Gastrocnemius medialis (tissue), 4 donors: ENCODE data around the gene BEND7. TPM values are rescaled to one million over a fixed set of nuclear protein-coding genes. Genes with fewer than 3 reads are reported as not detected.

Experiments used
- ATAC-seq, 2 donors: fragments of 150-250 bp; one replicate each; pipeline ENCODE4 v1.9.1; 2016
- DNase-seq, 2 donors: peaks; one replicate each; pipeline ENCODE4 v3.0.0-alpha.2; 2019
- H3K27ac ChIP-seq, 4 donors: fragments of 200-600 bp; sonication (generic); 1 replicate in 1 of 4; 2 replicates in 3 of 4; pipeline ENCODE4 v1.5.1; 2016 to 2018; ENCODE audit warnings: mild to moderate bottlenecking in 2 of 4, moderate library complexity in 1 of 4
- H3K27me3 ChIP-seq, 3 donors: fragments of 200-600 bp; sonication (generic) in 2 of 3; 1 replicate in 1 of 3; 2 replicates in 2 of 3; pipeline versions ENCODE4 v1.5.1 to v1.6.0; 2016 to 2019; ENCODE audit warnings: mild to moderate bottlenecking in 1 of 3, moderate library complexity in 1 of 3
- H3K36me3 ChIP-seq, 2 donors: fragments of 200-600 bp; sonication (generic) in 1 of 2; one replicate each; pipeline ENCODE4 v1.5.1; 2017 to 2018
- H3K4me1 ChIP-seq, 2 donors: fragments of 200-600 bp; sonication (generic) in 1 of 2; one replicate each; pipeline ENCODE4 v1.5.1; 2016 to 2017; ENCODE audit warnings: mild to moderate bottlenecking in 2 of 2
- H3K4me3 ChIP-seq, 4 donors: fragments of 200-600 bp; sonication (generic) in 3 of 4; 1 replicate in 1 of 4; 2 replicates in 3 of 4; pipeline ENCODE4 v1.5.1; 2016 to 2019; ENCODE audit warnings: mild to moderate bottlenecking in 2 of 4
- H3K9me3 ChIP-seq, 3 donors: fragments of 200-600 bp; sonication (generic) in 2 of 3; 1 replicate in 1 of 3; 2 replicates in 2 of 3; pipeline ENCODE4 v1.5.1; 2016 to 2019
- POLR2A ChIP-seq, 2 donors: fragments of 450-650 bp; IDR thresholded peaks; one replicate each; pipeline ENCODE4 v1.6.1; 2017; ENCODE audit warnings: antibody characterized with exemption in 2 of 2, mild to moderate bottlenecking in 2 of 2, moderate library complexity in 2 of 2
- in situ Hi-C, 4 donors: fragments of 200-750 bp; cut with MboI; loops; one replicate each; pipeline versions ENCODE4 v1.15.0 to v1.8.0; 2017; ENCODE audit warnings: low sequenced_read_pairs in 4 of 4
- intact Hi-C: fragments of 100-400 bp; cut with DNase I; formaldehyde crosslinking; loops from one replicate; pipeline ENCODE4 v1.15.1; 2023; ENCODE audit warnings: low total_unique reads
- total RNA-seq, 4 donors: library from RNA; depleted of rRNA; stranded (reverse); fragments of >200 nt; gene quantifications; one replicate each; pipeline versions ENCODE4 v1.1.0 to v1.2.3, GENCODE V29; 2016
- TF ChIP-seq, protein P1 (sequence below), 5 experiments: fragments of 450-650 bp in 3 of 5; fragments of 200-600 bp in 2 of 5; sonication (generic) in 2 of 5; IDR thresholded peaks in 4 of 5; conservative IDR thresholded peaks in 1 of 5; 1 replicate in 4 of 5; 2 replicates in 1 of 5; pipeline ENCODE4 v1.5.1; 2016 to 2019; ENCODE audit warnings: antibody characterized with exemption in 5 of 5, mild to moderate bottlenecking in 3 of 5, moderate library complexity in 3 of 5

BEND7 gene
- total RNA-seq, 4 donors from 2014 or later: 23.6 to 35.5 (median 26.1) TPM

DNA sequence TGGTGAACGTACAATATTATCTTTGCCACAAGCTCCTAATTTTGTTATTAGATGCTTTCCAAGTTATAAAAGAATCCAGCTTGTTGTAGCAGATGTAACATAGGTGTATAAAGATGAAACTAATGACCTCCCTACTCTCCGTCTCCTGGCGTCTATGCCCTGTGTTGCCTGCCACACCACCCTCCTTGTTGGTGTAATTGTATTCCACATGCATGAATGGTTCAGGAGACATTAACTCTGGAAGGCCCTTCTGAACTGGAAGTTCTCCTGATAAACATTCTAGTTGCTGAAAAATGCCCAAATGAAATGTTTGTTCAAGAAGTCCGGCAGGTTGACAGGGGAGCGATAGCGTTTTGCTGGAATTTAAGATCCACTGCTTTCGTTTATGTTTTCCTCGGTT, 126.8 kb downstream of the BEND7 start:
- DNase-seq: no peak
- TF ChIP-seq, protein P1, sequence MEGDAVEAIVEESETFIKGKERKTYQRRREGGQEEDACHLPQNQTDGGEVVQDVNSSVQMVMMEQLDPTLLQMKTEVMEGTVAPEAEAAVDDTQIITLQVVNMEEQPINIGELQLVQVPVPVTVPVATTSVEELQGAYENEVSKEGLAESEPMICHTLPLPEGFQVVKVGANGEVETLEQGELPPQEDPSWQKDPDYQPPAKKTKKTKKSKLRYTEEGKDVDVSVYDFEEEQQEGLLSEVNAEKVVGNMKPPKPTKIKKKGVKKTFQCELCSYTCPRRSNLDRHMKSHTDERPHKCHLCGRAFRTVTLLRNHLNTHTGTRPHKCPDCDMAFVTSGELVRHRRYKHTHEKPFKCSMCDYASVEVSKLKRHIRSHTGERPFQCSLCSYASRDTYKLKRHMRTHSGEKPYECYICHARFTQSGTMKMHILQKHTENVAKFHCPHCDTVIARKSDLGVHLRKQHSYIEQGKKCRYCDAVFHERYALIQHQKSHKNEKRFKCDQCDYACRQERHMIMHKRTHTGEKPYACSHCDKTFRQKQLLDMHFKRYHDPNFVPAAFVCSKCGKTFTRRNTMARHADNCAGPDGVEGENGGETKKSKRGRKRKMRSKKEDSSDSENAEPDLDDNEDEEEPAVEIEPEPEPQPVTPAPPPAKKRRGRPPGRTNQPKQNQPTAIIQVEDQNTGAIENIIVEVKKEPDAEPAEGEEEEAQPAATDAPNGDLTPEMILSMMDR (IDR thresholded peaks at IDR 0.05 in 4 of 5, conservative IDR thresholded peaks at IDR 0.05 in 1 of 5): no peak
- TF ChIP-seq POLR2A (IDR thresholded peaks at IDR 0.05): no peak
- in situ Hi-C loops (no loop called here), intact Hi-C loops (no loop called here)
- no peak for ATAC-seq
- no peaks in the 10 kb centered on the region for H3K9me3 ChIP-seq
- H3K27ac ChIP-seq: no peak overlapping the region
- no peaks in the 10 kb centered on the region for H3K36me3 ChIP-seq
- peaks cover 0 to 3% (median 0%) of the 10 kb centered on the region in 3 donors for H3K27me3 ChIP-seq
- no peaks in the 10 kb centered on the region for H3K4me1 ChIP-seq
- no peak overlapping the region for H3K4me3 ChIP-seq

DNA sequence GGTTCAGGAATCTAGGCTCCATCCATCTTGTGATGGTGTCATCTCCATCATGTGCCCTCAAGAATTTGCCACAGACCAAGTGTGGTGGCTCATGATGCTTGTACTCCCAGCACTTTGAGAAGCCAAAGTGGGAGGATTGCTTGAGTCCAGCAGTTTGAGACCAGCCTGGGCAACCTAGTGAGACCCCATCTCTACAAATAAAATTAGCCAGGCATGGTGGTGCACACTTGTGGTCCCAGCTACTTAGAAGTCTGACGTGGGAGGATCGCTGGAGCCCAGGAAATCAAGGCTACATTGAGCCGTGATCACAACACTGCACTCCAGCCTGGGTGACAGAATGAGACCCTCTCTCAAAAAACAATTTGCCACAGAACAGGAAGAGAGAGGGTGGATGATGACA, 127.7 kb downstream of the BEND7 start:
- intact Hi-C loops: no loop called here

DNA sequence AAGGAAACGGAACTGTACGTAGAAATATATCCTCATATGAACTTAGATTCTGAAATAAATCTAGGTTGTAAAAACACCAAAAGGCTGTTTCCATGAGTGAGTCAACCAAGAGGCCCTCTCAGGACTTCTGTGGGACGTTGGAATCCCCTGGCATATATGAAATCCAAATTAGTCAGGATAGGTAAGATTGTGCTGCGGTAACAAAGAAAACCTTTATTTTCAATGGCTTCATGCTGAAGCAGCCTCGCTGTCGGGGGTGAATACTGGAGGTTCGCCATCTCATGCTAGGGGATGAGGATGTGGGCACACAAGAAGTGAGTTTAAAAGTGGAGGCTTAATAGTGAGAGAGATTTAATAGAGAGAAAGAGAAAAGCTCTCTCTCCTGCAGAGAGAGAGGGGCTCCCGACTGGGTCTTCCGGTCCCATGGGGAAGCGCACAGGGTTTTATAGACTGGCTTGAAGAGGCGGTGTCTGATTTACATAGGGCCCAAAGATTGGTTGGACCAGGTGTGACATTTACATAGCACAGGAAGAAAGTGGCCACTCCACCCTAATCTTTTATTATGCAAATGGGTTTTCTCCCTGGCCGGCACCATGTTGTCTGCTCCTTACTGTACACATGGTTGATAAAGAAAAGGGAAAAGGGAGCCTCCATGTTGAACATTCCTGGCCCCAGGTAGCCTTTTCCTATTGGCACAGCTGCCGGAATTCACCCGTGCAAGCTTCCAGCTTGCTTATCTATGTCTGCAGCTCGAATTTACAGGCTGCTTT, 128.4 kb downstream of the BEND7 start:
- Histone ChIP-seq H3K27me3 (peaks cover 0 to 3% (median 0%) of the 10 kb centered on the region in 3 donors), H3K9me3 (no peaks in the 10 kb centered on the region), H3K27ac (no peak overlapping the region), H3K36me3 (no peaks in the 10 kb centered on the region), H3K4me1 (no peaks in the 10 kb centered on the region), H3K4me3 (no peak overlapping the region)
- intact Hi-C loops: no loop called here
- no peak for ATAC-seq
- no peak for DNase-seq
- no peak for TF ChIP-seq POLR2A (IDR thresholded peaks at IDR 0.05)
- TF ChIP-seq, protein P1 (IDR thresholded peaks at IDR 0.05 in 4 of 5, conservative IDR thresholded peaks at IDR 0.05 in 1 of 5): no peak
- in situ Hi-C loops: no loop called here

More for the DNA sequence above, 127.7 kb downstream of the BEND7 start:
- H3K9me3 ChIP-seq: no peaks in the 10 kb centered on the region
- peaks cover 0 to 3% (median 0%) of the 10 kb centered on the region in 3 donors for H3K27me3 ChIP-seq
- ATAC-seq (no peak), DNase-seq (no peak)
- TF ChIP-seq POLR2A (IDR thresholded peaks at IDR 0.05): no peak
- TF ChIP-seq, protein P1 (IDR thresholded peaks at IDR 0.05 in 4 of 5, conservative IDR thresholded peaks at IDR 0.05 in 1 of 5): no peak
- no peaks in the 10 kb centered on the region for H3K36me3 ChIP-seq
- no peak overlapping the region for H3K27ac ChIP-seq
- H3K4me1 ChIP-seq: no peaks in the 10 kb centered on the region
- in situ Hi-C loops: no loop called here
- no peak overlapping the region for H3K4me3 ChIP-seq

DNA sequence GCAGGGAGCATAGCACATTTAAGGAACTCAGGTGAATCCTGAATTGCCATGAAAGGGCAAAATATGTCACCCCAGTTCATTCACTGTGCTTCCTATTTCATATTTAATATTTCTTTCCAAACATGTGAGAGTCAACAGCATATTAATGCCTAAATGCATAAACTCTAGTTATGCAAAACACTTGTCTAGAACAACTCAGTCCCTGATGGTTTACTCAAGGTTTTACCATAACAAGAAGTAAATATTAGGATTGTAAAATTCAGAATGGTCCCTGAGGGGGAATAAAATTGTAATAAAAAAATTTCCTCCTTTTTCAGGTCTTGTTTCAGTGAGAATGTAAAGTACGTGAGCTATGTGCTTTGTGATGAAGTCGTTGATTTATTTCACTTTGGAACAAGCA, 129.1 kb downstream of the BEND7 start:
- in situ Hi-C loops: no loop called here
- no peak overlapping the region for H3K27ac ChIP-seq
- H3K36me3 ChIP-seq: no peaks in the 10 kb centered on the region

More for the DNA sequence above, 129.1 kb downstream of the BEND7 start:
- ATAC-seq: no peak
- no peaks in the 10 kb centered on the region for H3K9me3 ChIP-seq
- TF ChIP-seq, protein P1 (IDR thresholded peaks at IDR 0.05 in 4 of 5, conservative IDR thresholded peaks at IDR 0.05 in 1 of 5): no peak
- TF ChIP-seq POLR2A (IDR thresholded peaks at IDR 0.05): no peak
- no peaks in the 10 kb centered on the region for H3K4me1 ChIP-seq
- intact Hi-C loops: no loop called here
- no peak for DNase-seq
- no peak overlapping the region for H3K4me3 ChIP-seq
- peaks cover 0 to 3% (median 0%) of the 10 kb centered on the region in 3 donors for H3K27me3 ChIP-seq
